ENCODE results near the gene USP4.
"Not testable (repeated sequence)": the region's sequence is repeated elsewhere in the genome, so short reads cannot be mapped to it uniquely, and the experiment has no call there.

USP4 gene

DNA sequence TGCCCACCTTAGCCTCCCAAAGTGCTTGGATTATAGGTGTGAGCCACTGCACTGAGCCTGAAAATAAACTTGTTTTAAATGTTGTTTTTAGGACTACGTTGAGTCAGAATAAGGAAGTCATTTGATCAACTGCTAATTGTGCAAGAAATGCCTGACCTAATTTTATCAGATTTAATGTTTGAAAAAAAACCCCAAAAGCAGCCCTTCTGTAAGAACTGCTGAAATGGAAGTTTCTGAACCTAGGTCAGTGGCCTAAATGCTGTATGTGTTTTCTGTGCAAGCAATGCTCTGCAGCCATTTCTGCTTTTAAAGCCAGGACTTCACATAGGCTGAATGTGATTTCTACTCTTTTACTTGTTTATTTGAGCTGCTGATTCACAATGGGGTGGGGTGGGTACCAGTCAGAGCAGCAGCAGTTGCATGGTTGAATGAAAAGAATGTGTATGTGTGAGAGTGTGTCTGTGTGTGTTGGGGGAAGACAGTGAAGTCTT lies 11.7 kb upstream of the USP4 start:
- TF ChIP-seq, protein P1, sequence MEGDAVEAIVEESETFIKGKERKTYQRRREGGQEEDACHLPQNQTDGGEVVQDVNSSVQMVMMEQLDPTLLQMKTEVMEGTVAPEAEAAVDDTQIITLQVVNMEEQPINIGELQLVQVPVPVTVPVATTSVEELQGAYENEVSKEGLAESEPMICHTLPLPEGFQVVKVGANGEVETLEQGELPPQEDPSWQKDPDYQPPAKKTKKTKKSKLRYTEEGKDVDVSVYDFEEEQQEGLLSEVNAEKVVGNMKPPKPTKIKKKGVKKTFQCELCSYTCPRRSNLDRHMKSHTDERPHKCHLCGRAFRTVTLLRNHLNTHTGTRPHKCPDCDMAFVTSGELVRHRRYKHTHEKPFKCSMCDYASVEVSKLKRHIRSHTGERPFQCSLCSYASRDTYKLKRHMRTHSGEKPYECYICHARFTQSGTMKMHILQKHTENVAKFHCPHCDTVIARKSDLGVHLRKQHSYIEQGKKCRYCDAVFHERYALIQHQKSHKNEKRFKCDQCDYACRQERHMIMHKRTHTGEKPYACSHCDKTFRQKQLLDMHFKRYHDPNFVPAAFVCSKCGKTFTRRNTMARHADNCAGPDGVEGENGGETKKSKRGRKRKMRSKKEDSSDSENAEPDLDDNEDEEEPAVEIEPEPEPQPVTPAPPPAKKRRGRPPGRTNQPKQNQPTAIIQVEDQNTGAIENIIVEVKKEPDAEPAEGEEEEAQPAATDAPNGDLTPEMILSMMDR (IDR thresholded peaks at IDR 0.05; ENCODE audit: insufficient read depth, low read depth, low read length, missing control alignments) = no peak
- peak; percentile 16 for DNase-seq (ENCODE audit: low read depth)
- H3K4me3 ChIP-seq (ENCODE audit: low read depth, low read length) = no peak overlapping the region

DNA sequence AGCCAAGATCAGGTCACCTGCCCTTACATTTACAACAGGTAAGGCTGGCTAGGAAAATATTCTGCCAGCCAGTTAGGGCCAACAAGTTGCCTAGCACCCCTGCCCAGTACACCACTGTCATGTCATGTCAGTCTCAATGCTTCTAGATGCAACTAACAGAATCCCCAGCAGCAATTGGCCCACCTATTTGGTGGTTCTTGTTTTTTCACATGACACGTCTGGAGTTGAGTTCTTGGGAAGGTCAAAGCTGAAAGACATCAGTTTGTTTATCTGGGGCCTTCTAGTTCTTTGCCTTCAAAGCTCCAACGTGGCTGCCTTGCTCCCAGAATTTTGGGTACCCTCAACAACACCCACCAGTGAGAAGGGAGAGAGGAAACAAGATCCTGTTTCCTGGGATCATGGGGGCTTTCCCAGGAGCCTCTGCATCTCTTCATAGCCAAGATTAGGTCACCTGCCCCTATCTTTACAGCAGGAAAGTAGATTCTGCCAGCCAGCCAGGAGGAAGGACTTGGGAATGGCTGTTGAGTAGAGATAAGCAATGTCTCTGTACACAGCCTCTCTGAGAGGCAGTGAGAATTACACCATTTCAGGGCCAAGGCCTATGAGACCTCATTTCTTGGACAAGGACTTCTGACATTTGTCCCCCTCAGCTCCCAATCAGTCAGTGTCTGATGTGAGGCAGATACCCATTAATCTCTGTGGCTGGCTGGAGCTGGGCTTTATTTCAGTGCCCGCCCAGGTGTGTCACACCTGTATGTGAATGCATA lies 9.7 kb upstream of the USP4 start:
- DNase-seq (ENCODE audit: low read depth) = no peak
- no peak overlapping the region for H3K4me3 ChIP-seq (ENCODE audit: low read depth, low read length)
- TF ChIP-seq, protein P1 (IDR thresholded peaks at IDR 0.05; ENCODE audit: insufficient read depth, low read depth, low read length, missing control alignments) = no peak

DNA sequence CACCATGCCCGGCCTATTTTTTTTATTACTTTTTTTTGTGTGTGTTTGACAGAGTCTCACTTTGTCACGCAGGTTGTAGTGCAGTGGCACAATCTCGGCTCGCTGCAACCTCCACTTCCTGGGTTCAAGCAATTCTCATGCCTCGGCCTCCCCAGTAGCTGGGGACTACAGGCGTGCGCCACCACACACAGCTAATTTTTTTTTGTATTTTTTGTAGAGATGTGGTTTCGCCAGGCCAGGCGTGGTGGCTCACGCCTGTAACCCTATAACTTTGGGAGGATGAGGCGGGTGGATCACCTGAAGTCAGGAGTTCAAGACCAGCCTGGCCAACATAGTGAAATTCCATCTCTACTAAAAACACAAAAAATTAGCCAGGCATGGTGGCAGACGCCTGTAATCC lies 8.5 kb upstream of the USP4 start:
- not testable (repeated sequence) for DNase-seq (ENCODE audit: low read depth); H3K4me3 ChIP-seq (ENCODE audit: low read depth, low read length)

DNA sequence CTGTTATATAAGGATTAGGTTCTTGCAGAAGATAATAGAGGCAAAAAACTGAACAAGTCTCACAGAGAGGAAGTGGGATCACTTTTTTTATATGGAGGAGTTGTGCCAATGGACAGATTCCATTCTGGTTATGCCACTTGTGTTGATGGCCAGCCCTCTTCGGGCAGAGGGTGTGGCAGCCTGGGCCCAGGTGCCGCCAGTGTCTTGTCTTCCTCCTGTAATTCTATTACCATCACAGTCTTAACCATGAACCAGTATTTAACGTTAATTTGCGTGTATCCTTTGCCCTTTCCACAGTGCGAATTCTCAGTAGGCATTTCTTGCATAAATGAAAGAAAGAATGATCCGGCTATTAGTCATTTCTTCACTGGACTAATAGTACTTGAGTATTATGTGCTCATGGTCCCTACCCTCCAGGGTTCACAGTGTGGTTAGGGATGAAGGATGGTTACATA lies 7.0 kb upstream of the USP4 start:
- DNase-seq (ENCODE audit: low read depth) = no peak
- H3K4me3 ChIP-seq (ENCODE audit: low read depth, low read length) = no peak overlapping the region
- TF ChIP-seq, protein P1 (IDR thresholded peaks at IDR 0.05; ENCODE audit: insufficient read depth, low read depth, low read length, missing control alignments) = no peak

- TF ChIP-seq, protein P1 (IDR thresholded peaks at IDR 0.05; ENCODE audit: insufficient read depth, low read depth, low read length, missing control alignments) = no peak
- no peak overlapping the region for H3K4me3 ChIP-seq (ENCODE audit: low read depth, low read length)
- DNase-seq (ENCODE audit: low read depth) = peak; percentile 58
Measured at GRCh38 chr3:49343163-49343562, 3.3 kb upstream of the USP4 start.

DNA sequence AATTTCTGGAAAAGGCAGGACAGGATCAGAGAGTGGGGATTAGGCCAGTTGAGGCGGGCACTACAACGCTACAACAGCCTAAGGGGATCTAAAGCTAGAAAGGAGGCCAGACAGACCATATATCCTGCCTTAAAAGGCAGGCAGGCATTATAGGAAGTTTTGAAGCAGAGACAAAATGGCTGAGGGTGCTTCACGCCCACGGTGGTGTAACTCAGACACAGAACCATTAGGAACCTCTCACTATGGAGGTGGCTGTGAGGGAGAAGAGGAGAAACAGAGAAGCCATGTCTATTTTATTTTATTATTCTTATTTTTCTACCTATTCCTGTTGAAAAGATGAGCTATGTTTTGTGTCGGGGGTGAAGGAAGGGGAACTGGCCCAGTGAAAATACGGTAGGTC lies 2.1 kb upstream of the USP4 start:
- no peak for DNase-seq (ENCODE audit: low read depth)
- peak overlapping the region; percentile 85 for H3K4me3 ChIP-seq (ENCODE audit: low read depth, low read length)
- TF ChIP-seq, protein P1 (IDR thresholded peaks at IDR 0.05; ENCODE audit: insufficient read depth, low read depth, low read length, missing control alignments) = no peak

- peak overlapping the region; percentile 98 for H3K4me3 ChIP-seq (ENCODE audit: low read depth, low read length)
- TF ChIP-seq, protein P1 (IDR thresholded peaks at IDR 0.05; ENCODE audit: insufficient read depth, low read depth, low read length, missing control alignments) = no peak
- DNase-seq (ENCODE audit: low read depth) = no peak
Measured at GRCh38 chr3:49339581-49339940, 292 bp downstream of the USP4 start.

Measured in GM12865 (cell line).